Stimulated activated CD4-positive, alpha-beta T cell treated with anti-CD3 and anti-CD28 coated beads, Interleukin-12 subunit alpha, Interleukin-12 subunit beta, amount 100 ng/mL, for 24 hours (primary cell): ENCODE results near the gene POLR3K.
"Not testable (repeated sequence)": the region's sequence is repeated elsewhere in the genome, so short reads cannot be mapped to it uniquely, and the experiment has no call there.

ENCODE experiments used
- DNase-seq, 2 experiments: peaks; one replicate each; pipeline ENCODE4 v3.0.0-alpha.2; 2020; ENCODE audit warnings: low read depth in 2 of 2

POLR3K gene

GRCh38 chr16:63998-64913 lies 10.8 kb upstream of the POLR3K start:
- no peak for DNase-seq

GRCh38 chr16:63466-63865 lies 10.1 kb upstream of the POLR3K start:
- DNase-seq: no peak

DNA sequence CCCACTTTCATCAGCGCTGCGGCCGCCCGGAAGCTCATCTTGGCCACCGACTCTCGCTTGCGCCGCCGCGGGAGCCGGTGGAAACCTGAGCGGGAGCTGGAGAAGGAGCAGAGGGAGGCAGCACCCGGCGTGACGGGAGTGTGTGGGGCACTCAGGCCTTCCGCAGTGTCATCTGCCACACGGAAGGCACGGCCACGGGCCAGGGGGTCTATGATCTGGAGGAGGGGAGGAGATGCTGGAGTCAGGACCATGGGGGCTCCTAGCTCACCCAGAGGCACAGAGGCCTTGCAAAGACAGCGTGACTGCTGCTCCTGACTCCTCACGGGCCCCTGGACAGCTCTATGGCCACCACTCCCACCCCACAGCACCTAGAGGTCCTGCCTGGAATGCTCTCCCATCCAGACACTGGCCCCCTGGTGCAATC lies 9.6 kb upstream of the POLR3K start:
- DNase-seq: no peak

DNA sequence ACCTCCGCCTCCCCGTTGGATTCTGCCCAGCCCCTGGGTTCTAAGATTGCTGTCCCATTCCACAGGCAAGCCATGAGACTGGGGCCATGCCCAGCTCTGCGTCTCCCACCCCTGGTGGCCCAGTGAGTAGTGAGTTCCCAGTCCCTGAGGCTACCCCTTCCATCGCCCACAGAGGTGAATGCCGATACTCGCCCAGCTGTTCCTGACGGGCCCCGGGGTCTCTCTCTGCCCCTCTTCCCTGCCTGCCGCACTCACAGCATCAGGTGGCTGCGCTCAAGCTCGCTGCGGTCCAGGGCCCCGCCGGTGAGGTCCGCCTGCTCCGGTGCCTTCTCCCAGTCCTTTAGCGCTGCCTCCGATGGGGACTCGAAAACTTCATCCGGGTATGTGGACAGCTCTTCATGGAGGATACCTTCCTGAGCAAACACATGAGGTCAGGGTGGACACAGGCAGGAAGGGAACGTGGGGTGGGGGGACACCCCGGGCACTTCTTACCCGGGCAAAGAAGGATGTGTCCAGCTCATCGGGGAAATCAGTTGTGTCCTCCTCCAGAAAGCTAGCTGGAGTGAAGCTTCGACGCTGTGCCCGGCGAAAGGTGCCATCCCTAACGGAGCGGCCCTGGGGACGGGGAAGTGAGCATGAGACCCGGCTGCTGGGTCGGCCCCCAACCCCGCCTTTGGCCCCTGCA lies 9.0 kb upstream of the POLR3K start:
- no peak for DNase-seq

GRCh38 chr16:61879-62281 lies 8.5 kb upstream of the POLR3K start:
- no peak for DNase-seq

- no peak for DNase-seq
These were observed 7.8 kb upstream of the POLR3K start for GRCh38 chr16:60929-61878.

- DNase-seq: no peak
These were observed 6.8 kb upstream of the POLR3K start for GRCh38 chr16:60166-60565.

DNA sequence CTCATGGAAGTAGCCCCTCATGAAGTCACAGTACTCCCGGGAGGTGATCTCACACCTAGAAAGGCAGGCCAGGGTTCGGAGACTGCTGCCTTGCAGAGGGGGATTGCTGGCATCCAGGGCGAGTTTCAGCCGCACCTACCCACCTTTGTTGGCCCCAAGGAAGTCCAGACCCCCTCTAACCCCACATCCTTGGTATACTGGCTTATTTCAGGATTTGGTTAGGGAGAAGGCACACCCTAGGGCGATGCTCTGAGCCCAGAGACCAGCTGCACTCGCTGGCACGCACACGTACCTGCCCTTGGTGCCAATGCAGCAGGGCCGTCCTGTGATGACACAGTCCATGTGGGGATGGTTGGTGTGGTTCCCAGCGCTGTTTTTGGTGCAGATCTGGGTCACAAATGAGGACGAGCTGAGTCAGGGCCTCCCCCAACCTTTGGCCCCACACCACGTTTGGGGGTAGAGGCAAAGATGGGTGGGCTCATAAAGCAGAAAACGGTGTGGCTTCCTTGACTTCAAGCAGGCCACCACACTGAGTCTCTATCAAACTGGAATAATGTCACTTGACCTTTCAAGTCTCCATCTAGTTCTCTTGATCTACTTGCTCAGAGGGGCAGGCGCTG lies 6.1 kb upstream of the POLR3K start:
- no peak for DNase-seq

GRCh38 chr16:58491-59439 lies 5.4 kb upstream of the POLR3K start:
- no peak for DNase-seq

- DNase-seq: no peak
These were observed 4.3 kb upstream of the POLR3K start for GRCh38 chr16:57711-58110.

DNA sequence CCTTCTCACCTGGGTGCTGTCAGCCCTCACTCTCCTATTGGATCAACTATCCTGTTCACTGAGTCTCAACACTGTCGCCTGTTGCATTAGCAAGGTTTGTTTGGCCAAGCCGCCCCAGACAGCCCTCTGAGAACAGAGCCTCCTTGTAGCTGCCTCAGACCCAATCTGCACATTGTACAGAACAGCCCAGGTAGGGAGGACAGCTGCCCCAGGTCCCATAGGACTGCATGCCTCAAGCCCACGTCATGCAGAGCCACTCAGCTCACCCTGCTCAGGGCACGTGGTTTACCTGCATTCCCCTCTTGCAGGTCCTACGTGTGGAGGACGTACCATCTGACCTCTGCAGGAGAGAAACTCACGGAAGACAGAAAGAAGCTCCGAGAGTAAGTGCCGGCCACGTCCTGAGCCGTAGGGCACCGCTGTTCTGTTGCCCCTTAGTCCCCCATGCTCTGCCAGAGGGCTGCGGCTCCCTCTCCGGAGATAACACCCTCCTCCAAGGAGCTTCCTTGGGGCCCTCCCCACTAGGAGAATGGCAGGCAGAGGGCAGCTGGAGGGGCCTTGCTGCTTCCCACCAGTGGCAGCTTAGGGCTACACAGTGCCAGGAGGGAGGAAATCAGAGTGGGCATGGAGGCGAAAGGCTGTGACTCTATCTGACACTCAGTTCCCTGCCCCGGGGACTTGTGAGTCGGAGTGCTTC lies 3.0 kb upstream of the POLR3K start:
- no peak for DNase-seq

DNA sequence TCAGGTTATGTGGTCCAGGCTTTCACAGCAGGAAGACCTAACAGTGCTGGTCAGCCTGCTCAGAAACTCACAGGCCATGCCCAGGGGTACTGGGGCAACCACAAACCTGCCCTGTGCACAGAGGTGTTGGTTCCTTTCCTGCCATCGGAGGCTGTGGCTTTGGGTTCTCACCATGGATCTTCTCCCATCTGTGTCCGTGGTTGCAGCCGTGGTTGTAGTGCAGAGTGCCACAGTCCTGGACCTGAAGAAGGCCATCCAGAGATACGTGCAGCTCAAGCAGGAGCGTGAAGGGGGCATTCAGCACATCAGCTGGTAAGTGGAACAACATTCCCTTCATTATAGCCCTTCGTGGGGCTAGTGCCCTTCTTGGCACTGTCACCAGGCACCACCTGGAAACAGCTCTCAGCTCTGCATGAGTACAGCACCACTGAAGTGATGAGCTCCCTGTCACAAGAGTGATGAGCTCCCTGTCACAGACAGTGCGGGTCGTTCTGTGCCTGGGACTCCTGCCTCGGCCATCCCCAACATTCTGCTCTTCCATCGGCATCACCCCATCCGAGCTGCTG lies 2.2 kb upstream of the POLR3K start:
- no peak for DNase-seq

DNA sequence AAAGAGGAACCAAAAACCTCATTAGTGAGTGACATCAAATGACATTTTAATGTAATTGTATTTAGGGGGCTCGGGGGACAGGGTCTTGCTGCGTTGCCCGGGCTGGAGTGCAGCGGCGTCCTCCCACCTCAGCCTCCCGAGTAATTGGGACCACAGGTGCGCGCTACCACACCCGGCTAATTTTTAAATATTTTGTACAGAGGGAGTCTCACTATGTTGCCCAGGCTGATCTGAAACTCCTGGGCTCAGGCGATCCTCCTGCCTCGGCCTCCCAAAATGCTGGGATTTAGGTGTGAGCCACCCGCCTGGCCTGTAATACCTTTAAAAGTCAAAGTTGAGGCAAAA lies 801 bp upstream of the POLR3K start:
- DNase-seq: no peak

GRCh38 chr16:50769-51591 lies 2.4 kb downstream of the POLR3K start:
- no peak for DNase-seq

DNA sequence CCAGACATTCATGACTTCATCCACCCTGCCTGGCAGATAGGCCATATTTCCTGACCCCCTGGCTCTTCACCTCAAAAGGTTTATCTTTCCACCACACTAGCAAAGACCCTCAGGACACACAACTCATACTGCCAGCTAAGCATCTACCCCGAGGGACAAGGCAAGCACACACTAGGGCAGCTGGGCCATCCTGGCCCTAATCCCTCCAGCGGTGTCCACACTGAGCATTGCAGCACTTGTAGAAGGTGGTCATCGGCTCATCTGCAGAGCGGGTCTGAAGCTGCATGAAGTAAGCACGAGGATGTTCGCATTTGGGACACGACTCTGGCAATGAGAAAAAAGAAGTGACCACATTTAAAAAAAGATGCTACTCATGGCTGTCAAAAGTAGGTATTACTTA lies 6.2 kb downstream of the POLR3K start:
- DNase-seq: no peak

GRCh38 chr16:46510-46909 lies 6.9 kb downstream of the POLR3K start:
- not testable (repeated sequence) for DNase-seq

DNA sequence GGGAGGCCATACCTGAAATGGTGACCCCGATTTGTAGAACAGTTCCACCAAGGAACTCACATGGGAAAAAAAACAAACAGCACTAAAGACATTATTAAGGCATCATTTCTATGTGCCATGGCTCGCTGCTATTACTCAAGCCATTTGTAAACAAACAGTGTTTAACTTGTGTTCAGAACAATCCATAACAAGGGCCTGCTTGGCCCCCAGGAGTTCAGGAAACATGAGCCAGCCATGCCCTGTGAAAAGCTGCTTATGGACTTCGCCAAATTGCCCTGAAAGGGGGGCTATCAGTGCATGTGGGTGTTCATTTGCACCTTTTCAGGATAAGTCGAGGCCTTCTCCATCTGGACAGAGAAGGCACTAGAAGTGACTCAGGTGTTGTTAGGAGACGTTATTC lies 8.0 kb downstream of the POLR3K start:
- DNase-seq: no peak

DNA sequence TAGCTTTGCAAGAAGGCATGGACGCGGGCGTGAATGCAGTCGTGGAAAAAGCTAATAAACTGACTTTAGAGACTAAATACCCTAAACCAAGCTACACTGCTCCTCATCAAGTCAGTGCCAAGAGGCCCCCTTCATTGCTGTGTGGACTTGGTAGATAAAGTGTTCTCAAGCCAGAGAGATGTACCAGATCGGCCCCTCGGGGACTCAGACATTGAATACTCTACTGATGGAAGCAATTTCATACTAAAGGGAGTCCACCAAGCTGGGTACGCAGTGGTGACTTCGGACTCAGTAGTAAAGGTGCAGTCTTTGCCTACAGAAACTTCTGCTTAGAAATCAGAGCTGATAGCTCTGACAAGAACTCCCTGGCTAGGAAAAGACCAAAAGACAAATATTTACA lies 8.8 kb downstream of the POLR3K start:
- no peak for DNase-seq

- no peak for DNase-seq
These were observed 10.1 kb downstream of the POLR3K start for GRCh38 chr16:43294-43693.
